GM06990 (cell line): ENCODE data around the gene CACTIN.
"Not testable (repeated sequence)": the region's sequence is repeated elsewhere in the genome, so short reads cannot be mapped to it uniquely, and the experiment has no call there.

Experiments used
- DNase-seq: peaks from one replicate; pipeline ENCODE4 v3.0.0-alpha.2; 2011; ENCODE audit not compliant: insufficient read length; ENCODE audit errors: extremely low read depth
- H3K27me3 ChIP-seq: replicated peaks from 2 replicates; pipeline ENCODE4 v1.6.0; 2011; ENCODE audit warnings: low read length; ENCODE audit not compliant: control insufficient read depth, insufficient read depth
- H3K36me3 ChIP-seq: 2 replicates; pipeline ENCODE4 v1.5.1; 2011; ENCODE audit warnings: low read length; ENCODE audit not compliant: control insufficient read depth, insufficient read depth
- H3K4me3 ChIP-seq: replicated peaks from 2 replicates; pipeline ENCODE4 v1.5.1; 2011; ENCODE audit warnings: low read depth, mild to moderate bottlenecking, control low read depth, low read length
- TF ChIP-seq, protein P1 (sequence below): IDR thresholded peaks from 2 replicates; pipeline ENCODE4 v1.5.1; 2011; ENCODE audit warnings: low read length, control low read depth, mild to moderate bottlenecking, inconsistent platforms; ENCODE audit not compliant: insufficient read depth, poor library complexity, severe bottlenecking

Gene CACTIN

DNA sequence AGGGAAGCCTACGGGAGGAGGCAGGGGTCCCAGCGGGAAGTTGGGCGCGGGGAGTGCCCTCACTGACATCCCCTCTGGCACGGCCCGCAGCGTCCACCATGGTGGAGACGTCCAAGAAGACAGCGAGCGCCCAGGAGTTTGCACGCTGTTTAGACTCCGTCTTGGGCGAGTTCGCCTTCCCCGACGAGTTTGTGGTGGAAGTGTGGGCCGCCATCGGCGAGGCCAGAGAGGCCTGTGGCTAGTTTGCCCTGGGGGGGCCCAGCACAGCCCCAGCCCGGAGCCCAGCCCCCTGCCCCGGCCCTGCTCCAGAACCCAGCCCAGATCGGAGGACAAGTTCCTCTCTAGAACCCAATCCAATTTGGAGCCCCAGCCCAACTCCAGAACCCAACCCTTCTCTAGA lies 36.6 kb downstream of the CACTIN start:
- no peak for DNase-seq
- Histone ChIP-seq H3K27me3 (no peaks in the 10 kb centered on the region; the same call in 1 of the 2 replicates), H3K36me3 (no peaks in the 10 kb centered on the region), H3K4me3 (no peak overlapping the region)
- TF ChIP-seq, protein P1, sequence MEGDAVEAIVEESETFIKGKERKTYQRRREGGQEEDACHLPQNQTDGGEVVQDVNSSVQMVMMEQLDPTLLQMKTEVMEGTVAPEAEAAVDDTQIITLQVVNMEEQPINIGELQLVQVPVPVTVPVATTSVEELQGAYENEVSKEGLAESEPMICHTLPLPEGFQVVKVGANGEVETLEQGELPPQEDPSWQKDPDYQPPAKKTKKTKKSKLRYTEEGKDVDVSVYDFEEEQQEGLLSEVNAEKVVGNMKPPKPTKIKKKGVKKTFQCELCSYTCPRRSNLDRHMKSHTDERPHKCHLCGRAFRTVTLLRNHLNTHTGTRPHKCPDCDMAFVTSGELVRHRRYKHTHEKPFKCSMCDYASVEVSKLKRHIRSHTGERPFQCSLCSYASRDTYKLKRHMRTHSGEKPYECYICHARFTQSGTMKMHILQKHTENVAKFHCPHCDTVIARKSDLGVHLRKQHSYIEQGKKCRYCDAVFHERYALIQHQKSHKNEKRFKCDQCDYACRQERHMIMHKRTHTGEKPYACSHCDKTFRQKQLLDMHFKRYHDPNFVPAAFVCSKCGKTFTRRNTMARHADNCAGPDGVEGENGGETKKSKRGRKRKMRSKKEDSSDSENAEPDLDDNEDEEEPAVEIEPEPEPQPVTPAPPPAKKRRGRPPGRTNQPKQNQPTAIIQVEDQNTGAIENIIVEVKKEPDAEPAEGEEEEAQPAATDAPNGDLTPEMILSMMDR = no peak

DNA sequence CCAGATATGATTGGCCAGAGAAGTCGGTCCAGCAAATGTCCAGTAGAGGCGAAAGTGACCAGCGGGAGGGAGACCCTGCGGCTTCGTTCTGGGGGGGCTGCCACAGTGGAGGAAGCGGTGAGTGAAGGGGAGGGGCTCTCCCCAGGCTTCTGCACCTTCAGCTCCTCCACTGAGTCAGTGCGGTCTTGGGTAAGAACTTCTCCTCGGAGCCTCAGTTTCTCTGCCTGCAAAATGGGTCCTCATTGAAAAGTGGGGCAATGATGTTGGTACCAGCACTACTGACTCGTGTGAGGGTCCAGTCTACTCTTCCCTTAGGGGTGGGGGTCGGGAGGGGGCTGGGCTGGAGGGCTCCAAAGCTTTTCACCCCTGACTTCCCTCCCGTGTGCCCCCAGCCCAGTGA lies 37.2 kb downstream of the CACTIN start:
- TF ChIP-seq, protein P1 = no peak
- no peaks in the 10 kb centered on the region; the same call in 1 of the 2 replicates for H3K27me3 ChIP-seq
- H3K36me3 ChIP-seq = no peaks in the 10 kb centered on the region
- DNase-seq = no peak
- no peak overlapping the region for H3K4me3 ChIP-seq

DNA sequence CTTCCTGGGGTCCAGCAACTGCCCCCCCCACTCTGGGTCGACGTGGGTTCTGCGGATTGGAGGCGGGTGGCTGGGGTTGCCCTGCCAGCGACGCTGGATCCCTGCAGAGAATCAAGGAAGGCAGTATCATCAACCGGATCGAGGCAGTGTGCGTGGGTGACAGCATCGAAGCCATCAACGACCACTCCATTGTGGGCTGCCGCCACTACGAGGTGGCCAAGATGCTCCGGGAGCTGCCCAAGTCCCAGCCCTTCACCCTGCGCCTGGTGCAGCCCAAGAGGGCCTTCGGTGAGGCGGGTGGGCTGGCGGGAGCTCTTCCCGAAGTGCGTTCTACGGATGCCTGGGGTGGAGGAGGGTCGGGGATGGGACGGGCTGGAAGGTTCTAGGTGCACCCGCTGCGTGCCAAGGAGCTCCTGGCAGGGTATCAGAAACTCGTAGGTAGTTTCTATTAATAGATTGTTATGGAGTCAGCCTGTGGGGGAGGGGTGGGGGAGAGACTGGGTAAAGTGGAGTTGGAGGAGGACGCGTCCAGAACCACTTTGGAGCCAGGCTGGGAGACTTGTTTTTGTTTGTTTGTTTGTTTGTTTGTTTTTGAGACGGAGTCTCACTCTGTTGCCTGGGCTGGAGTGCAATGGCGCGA lies 39.8 kb downstream of the CACTIN start:
- no peak for DNase-seq
- Histone ChIP-seq H3K36me3 (no peaks in the 10 kb centered on the region), H3K27me3 (no peaks in the 10 kb centered on the region; the same call in 1 of the 2 replicates), H3K4me3 (no peak overlapping the region)
- TF ChIP-seq, protein P1 = no peak

DNA sequence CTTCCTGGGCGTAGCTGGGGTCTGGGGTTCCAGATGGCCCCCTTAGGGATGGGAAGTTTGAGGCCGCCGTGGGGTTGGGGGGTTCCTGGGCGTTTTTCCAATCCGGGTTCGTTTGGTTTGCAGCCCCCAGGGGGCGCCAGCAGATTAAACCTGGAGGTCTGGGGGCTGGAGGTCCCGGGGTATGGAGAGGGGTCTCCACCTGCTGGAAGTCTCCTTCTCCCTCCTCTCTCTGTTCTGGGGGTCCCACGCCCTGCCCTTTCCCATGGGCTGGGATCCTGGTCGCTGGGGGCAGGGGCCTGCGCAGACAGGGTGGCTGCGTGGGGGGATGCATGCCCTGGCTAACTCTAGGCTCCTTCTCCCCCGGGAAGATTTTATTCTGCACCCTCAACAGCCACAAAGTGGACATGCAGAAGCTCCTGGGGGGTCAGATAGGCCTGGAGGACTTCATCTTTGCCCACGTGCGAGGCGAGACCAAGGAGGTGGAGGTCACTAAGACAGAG lies 40.4 kb downstream of the CACTIN start:
- DNase-seq = no peak
- TF ChIP-seq, protein P1 = peak; percentile 67
- Histone ChIP-seq H3K36me3 (no peaks in the 10 kb centered on the region), H3K27me3 (no peaks in the 10 kb centered on the region; the same call in 1 of the 2 replicates), H3K4me3 (no peak overlapping the region)

DNA sequence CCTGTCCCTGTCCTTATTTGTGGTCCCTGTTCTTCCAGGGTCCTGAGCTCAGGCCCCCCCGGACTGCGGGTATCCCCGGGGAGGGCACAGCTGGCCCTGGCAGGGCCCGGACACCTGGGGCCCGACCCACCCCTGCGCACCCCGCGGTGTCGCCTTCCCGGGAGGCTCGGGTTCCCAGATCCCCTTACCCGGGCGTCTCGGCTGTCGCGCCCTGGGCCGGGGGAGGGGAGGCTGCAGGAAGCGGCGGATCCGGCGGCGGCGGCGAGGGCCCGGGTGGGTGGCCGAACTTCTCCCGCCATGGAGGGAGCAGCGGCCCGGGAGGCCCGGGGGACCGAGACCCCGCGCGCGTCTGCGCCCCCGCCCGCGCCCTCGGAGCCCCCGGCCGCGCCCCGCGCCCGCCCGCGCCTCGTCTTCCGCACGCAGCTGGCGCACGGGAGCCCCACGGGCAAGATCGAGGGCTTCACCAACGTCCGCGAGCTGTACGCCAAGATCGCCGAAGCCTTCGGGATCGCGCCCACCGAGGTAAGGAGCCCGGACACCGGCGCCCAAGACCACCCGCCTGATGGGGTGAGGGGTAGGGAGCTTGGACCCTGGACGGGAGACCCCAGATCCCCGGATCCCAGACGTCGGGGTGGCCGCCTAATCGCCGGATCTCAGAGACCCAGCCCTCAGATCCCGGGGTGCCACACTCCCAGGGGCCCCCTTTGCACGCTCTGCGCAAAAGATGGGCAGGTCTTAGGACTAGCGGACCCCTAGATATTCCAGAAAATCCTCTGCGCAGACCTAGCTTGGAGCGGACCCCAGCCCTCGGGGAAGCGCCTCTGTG lies 41.1 kb downstream of the CACTIN start, which contains the start of gene GIPC3:
Gene GIPC3 (plus strand): TSS at position 178 of the 826 bp plus-strand sequence. CDS start 120 bp downstream, at position 298.
- Histone ChIP-seq H3K27me3 (no peaks in the 10 kb centered on the region; the same call in 1 of the 2 replicates), H3K36me3 (no peaks in the 10 kb centered on the region), H3K4me3 (no peak within 1 kb of the TSS)
- TF ChIP-seq, protein P1 = no peak
- DNase-seq = no peak

DNA sequence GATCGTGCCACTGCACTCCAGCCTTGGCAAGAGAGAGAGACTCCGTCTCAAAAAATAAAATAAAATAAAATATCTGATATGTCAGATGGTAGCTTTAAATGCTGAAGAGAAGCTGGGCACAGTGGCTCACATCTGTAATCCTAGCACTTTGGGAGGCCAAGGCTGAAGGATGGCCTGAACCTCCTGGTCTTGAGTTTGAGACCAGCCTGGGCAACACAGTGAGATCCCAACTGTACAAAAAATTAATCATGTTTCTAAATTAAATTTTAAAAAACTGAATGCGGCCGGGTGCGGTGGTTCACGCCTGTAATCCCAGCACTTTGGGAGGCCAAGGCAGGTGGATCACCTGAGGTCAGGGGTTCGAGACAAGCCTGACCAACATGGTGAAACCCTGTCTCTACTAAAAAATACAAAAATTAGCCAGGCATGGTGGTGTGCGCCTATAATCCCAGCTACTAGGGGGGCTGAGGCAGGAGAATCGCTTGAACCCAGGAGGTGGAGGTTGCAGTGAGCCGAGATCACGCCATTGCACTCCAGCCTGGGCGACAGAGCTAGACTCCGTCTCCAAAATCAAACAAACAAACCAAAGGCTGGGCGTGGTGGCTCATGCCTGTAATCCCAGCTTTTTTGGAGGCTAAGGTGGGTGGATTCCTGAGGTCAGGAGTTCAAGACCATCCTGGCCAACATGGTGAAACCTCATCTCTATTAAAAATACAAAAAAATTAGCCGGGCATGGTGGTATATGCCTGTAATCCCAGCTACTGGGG lies 42.4 kb downstream of the CACTIN start:
- not testable (repeated sequence) for DNase-seq, H3K36me3 ChIP-seq, H3K27me3 ChIP-seq, H3K4me3 ChIP-seq

DNA sequence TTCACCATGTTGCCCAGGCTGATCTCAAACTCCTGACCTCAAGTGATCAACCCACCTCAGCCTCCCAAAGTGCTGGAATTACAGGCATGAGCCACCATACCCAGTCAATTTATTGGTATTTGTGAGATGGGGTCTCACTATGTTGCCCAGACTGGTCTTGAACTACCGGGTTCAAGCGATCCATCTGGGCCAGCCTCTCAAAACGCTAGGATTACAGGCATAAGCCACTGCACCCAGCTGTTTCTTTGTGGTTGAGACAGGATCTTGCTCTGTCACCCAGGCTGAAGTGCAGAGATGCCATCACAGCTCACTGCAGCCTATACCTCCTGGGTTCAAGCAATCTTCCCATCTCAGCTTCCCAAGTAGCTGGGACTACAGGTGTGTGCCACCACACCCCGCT lies 44.8 kb downstream of the CACTIN start:
- not testable (repeated sequence) for H3K27me3 ChIP-seq, H3K4me3 ChIP-seq, DNase-seq, H3K36me3 ChIP-seq
